Kidney tubule cell (primary cell): Measurements from ENCODE around the gene ARHGAP6.
A peak's percentile ranks its signal among the peaks of the same experiment; 100 is the strongest.
"Not testable (repeated sequence)": the region's sequence is repeated elsewhere in the genome, so short reads cannot be mapped to it uniquely, and the experiment has no call there.

Experiments used
- DNase-seq: peaks from one replicate; pipeline ENCODE4 v3.0.0-alpha.2; 2018; ENCODE audit warnings: low spot score

Gene ARHGAP6

DNA sequence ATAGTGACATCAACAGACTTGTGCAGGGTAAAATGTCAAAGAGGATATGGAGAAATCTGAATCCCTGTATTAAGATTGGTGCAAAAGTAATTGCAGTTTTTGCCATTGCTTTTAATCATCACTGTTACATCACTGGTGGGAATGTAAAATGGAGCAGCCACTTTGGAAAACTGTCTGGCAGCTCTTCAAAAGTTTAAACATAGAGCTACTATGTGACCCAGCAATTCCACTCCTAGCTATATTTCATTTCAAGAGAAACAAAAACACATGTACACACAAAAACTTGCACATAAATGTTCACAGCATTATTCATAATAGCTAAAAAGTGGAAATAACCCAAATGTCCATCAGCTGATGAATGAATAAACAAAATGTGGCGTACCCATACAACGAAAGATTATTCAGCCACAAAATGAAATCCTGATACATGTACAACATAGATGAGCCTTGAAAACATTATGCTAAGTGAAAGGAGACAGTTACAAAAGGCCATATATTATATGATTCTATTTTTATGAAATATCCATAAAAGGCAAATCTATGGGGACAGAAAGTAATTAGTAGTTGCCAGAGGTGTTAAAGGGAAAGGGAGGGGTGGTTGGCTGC is 266.1 kb downstream of the ARHGAP6 start:
- no peak for DNase-seq

DNA sequence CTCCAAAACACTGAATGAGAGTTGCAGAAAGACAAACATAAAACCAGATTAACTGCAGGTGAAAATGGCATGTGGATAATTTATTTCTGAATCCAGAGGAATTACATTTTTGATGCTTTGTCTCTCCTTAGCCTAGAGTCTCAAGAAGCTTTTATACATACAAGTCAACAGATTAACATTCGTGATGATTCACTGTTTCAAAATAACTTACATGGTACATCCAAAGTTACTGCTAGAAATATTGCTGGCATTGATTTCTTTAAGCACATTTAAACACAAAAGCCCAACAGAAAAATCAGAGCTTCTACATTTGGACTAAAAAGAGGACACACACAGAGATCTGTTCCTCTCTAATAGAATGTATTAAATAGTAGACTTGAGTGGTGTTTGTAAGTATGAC is 266.9 kb downstream of the ARHGAP6 start:
- no peak for DNase-seq

DNA sequence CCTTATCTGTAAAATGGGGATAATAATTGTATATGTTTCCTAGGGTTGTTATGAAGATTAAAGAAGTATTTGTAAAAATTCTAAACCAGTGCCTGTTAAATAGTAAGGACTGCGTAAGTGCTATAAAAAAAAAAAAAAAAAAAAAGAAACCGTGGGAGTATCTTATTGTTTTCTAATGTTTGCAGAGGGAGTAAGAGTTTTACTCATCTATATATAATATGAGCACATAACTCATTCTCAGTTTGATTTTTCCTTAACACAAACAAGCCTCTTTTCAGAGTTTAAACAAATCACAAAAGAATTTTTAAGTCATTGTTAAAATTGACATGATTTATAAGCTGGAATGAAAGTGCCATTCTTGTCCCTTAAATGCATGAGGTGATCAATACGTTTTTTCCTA is 267.6 kb downstream of the ARHGAP6 start:
- DNase-seq, result no peak

DNA sequence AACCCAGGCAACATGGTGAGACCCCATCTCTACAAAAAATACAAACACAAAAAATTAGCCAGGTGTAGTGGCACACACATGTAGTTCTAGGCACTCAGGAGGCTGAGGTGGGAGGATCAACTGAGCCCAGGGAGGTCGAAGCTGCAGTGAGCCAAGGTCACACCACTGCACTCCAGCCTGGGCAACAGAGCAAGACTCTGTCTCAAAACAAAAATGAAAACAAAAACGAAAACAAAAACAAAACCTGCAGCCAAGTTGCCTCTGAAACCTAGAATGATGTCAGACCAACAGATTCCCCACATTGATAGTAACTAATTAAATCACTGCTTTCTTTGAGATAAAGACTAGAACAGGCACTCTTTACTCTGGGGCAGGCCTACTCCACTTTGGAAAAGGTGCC is 268.0 kb downstream of the ARHGAP6 start:
- DNase-seq, result no peak

DNA sequence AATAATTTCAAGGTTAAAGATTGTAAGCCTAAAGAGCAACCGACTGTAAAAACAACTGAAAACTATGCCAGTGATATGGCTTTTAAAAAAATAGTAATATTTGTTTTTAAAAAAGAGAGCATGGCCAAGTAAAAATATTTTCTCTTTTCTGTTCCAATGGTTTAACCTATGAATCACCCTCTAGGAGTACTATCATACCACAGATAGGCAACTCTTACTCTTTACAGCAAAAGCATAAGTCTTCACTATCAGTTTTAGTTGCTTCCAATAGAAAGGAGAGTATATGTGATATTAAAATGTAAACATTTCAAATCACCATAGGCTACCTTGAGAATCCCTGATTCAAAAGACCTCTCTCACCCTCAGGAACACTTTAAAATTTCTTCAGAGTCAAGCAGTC is 269.9 kb downstream of the ARHGAP6 start:
- DNase-seq, result no peak

DNA sequence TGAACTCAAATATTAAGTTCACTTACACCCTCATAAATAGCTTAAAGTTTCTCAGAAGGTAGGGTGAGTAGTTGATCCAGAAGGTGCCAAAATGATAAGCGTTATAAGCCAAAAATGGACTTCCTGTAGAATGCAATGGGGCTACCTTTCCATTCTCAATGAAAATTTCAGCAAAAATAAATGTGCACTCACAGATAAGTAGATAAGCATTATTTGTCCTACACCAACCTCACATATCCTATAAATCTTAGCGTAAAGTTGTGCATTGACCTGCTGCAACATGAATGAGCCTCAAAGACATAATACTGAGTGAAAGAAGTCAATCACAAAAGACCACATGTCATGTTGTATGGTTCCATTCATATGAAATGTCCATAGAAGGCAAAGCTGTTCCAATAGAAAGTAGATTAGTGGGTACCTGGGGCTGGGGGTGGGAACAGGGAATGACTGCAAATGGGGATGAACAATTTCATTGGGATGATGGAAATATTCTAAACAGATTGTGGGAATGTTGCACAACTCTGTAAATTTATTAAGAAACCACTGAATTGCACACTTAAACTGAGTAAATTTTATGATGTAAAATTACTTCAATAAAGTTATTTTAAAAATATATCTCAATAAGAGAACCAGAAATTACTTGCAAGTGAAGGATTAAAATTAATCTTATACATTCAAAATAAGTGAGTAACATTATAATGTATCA is 271.6 kb downstream of the ARHGAP6 start:
- no peak for DNase-seq

DNA sequence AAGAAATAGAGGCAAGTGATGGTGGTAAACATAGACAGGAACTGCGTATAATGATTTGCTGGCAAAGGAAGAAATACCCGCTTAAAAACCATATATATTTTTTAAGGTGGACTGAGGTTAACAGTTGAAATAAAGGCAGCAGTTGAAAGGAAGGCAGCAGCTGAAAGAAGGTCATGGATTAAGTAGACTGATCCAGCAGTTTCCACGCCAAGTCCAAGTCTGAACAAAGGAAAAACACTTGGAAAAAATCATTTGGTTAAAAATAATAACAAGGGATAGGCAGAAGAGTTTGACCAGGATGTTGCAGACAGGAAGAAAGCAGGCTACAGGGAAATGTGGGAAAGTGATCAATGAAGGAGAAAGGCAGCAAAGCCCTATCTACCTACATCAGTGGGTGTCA is 278.9 kb downstream of the ARHGAP6 start:
- no peak for DNase-seq

DNA sequence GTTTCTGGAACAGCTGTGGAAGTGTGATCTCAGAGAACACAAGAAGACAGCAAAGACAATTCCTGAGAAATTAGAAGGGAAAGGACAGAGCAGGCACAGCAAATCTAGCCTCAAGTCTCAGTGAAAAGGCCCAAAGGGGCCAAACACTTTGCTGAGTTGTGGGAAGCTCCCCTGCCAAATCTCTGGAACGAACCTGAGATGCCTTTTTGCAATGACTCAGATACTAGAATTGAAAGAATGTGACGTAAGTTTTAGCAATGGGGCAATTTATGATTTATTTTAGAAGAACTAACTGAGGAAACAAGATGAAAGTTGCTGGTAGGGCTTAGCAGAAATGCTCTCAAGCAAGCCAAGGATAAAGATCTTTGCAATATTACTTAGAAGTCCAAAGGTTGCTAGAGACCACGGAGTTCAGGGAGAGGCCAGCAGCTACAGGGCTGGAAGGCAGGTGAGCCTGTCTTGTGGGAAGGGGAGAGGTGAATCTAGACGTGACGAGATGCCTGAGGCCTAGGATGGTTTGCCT is 279.7 kb downstream of the ARHGAP6 start:
- peak; percentile 53 for DNase-seq

DNA sequence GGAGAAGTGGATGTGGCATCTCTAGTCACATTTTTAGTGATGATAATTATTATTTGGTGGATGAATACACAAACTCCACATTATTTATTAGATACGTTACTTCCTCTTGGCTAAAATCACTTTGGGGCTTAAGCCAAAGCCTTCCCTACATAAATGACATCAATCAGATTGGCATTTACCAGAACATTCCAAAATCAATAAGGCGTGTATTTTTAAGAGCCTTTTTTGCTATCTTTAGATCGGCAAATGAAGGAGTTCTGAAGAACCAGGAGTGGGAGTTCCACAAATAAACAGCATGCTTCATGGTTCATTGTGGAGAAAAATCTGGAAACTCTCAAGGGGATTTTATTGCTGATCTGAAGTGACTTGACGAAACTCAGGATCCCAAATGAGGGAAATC is 282.8 kb downstream of the ARHGAP6 start:
- peak; percentile 43 for DNase-seq

DNA sequence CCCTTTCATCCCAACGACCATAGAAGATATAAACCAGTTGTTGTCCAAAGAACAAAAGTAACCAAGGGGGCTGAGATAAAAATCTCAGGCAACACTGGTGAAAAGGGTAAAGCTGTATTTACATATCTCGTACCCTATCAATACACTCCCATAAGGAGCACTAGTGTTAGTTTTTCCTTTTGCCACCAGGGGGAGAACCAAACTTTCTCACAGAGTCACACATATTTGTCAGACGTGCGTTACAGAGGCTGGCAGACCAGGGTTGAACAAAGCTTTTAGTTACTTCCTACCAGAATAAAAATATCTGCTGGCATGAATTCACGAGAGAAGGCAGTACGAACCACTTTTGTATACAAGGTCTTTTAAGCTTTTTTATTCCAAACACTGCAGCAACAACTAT is 284.3 kb downstream of the ARHGAP6 start:
- DNase-seq, result peak; percentile 61

DNA sequence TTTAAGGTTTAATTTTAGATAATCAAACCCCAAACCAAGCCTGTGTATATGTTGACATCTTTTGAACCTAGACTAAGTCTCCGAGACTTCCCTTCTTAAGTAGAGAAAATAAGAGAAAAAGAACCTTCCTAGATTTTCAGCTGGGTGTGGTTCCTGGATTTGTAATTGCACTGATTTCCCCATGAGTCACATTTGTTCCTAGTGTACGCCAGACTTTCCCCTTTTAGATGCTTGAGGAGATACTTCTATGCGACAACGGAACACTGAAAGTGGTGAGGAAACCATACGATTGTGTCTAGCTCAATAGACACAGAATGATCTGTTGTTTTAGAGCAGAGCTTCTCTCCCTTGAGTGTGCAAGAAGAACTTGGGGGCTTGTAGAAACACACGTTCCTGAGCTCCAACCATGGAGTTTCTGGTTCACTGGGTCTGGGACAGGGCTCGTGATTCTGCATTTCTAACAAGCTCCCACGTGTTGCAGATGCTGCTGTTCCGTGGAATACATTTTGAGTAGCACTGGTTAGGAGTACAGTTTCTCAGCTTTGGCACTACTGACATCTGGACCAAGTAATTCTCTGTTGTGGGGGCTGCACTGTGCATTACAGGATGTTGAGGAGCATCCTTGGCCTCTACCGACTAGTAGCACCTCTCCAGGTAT is 285.4 kb downstream of the ARHGAP6 start:
- DNase-seq, result peak; percentile 22

DNA sequence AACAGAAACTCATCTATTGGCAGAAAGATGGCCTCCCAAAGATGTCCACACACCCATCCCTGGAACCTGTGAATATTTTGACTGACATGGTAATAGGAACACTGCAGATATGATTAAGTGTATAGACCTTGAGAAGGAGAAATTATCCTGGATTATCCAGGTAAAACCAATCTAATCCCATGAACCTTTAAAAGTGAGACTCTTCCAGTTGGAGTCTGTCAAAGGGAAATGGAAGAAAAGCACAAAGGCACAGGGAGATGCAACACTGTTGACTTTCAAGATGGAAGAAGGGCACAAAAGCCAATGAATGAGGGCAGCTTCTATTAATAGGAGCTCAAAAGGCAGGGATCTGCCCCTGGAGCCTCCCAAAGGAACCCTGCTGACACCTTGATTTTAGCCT is 289.6 kb downstream of the ARHGAP6 start:
- DNase-seq, result no peak

DNA sequence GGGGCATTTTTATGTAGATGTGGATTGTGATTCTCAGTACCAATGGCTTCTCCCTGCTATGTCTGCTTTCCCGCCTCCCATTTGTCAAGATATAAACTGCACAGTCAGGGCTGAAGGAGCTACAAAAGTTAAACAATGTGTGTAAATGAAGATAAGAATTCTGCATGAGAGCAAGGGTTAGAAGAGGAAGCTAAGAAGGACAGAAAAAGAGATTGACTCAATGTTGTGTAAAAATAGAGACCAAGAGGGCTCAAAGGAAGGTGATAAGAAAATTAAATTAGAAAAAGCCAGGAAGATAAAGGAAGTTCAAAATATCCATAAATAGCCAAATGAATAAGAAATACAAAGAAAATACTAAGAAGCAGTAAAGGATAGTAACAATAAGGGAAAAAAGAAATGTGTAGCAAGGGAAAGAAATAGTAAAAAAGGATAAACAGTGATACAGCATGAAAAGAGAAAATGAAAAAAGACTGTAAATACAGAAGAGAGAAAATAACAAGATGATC is 290.1 kb downstream of the ARHGAP6 start:
- DNase-seq, result no peak

DNA sequence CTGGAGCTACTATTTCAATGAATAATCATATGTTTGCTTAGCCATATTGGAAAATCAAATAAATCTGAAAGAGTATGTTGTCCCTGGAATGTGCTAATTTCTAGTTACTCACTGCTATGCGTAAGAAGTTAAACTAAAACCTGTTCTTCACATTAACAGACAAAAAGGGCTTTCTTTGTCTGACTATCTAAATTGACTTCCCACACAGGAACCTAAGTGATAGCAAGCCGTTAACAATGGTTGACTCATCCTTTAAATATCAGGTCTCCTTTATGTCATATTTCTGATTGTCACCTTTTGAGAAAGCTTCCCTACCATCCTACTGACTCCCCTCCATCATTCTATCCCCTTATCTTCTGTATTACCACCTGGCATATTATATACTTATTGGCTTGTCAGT is 291.1 kb downstream of the ARHGAP6 start:
- DNase-seq, result peak; percentile 71

DNA sequence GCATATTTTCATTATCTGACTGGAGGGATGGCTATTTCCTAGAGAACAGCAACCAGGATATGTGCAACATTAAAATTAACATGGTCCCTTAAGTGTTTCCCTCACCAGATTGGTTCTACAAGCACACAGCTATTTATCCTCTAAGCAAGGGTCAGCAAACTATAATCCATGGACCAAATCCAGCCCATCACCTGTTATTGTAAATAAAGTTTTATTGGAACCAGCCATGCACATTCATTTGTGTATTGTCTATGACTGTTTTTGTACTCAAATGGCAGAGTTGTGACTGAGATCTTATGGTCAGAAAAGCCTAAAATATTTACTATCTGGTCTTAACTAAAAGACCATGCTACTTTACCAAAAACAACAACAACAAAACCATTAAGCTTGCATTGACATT is 294.6 kb downstream of the ARHGAP6 start:
- no peak for DNase-seq

DNA sequence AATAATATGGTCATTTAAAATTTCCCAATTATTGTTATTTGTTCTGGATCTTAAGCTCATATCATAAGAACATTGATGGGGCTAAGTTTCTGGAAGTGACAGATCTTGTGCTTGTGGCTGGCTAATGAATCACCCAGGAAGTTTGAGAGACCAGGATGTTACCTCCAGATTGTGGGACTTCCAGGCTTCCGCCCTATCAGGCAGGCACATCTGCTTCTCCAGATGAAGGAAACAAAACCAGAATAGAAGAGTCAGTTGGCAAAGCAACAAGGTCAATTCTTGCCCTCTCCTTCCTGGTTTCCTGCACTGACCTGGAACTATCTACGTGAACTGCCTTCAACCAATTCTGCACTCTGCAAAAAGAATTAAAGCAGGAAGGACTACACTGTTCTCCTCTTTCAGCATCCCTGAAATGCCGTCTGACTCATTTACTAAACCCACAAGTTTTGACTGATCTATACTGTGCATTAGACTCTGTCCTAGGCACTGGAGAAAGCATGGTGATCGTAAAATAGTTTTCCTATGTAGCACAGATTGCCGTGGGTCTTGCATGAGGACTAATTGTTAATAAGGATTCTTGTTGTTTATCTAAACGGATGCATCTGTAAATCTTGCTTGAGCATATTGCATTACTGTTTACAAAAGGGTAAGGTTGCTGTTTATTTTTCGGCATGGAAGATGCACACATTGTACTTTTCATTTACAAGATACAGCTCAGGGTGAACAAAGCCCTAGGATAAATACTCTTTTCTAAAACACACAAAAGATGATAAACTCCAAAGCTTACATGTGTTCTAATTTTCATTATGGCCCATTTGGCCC is 297.9 kb downstream of the ARHGAP6 start:
- peak; percentile 52 for DNase-seq

DNA sequence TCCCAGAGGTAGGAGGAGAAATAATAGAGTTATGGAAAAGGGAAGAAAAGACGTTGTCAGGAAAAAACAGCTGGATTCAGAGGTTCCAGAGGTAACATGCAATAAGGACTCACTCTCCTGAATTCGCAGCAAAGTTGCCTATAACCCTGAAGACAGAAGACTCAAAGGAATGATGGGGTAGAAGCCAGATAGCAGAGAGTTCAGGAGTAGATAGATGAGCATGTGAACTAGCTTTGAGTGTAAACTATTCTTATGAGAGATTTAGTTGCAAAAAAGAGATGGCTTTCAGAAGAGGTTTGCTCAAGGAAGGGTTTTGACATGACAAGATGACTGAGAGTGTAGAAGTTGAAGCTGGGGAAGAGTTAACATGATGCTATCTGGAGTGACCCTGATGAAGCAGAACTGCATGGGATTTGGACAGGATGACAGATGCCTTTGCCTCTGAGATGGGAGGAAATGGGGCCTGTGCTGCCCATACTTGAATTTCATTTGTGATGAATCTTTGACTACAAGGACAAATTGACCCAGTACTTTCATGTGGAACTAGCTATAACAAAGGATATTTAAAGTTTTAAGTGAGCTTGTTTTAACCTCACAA is 298.6 kb downstream of the ARHGAP6 start:
- DNase-seq, result no peak

DNA sequence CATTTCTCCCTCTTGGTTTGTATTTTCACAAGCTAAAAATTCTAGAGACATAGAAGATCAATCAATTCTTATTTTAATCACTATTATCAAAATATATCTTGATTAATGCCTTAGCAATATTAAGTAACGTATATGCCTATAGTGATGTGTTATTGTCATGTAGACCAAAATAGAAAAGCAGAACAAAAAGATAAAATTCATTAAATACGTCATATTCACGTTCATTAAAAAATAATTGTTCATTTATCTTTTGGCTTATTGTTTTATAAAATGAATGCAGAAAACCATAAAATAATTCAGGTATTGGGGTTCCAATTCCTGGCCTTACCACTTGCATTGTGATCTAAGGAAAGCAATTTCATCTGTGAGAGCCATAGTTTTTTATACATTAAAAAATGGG is 300.3 kb downstream of the ARHGAP6 start:
- no peak for DNase-seq

DNA sequence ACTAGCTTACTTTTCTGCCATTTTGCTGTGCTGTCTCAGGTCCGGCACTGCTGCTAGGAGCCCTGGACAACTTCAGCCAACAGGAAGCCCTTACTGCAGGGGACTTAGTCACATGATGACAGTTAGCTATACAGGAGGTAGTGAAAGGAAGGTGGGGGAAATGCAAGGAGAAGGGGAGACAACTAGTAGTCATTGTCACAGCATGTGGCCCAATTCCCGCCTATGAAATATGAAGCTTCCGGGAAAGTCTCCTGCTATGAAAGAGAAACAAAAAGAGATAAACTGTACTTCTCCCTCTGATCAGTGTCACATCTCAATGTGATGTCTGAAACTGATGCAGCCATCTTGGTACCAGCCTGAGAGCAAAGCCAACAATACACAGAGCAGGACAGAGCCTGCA is 300.9 kb downstream of the ARHGAP6 start:
- DNase-seq, result no peak

DNA sequence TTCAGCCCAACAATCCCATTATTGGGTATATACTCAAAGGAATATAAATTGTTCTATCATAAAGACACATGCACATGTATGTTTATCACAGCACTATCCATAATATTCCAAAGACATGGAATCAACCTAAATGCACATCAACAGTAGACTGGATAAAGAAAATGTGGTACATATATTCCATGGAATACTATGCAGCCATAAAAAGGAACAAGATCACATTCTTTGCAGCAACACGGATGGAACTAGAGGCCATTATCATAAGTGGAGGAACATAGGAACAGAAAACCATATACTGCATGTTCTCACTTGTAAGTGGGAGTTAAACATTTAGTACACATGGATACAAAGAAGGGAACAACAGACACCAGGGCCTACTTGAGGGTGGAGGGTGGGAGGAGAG is 301.9 kb downstream of the ARHGAP6 start:
- not testable (repeated sequence) for DNase-seq

DNA sequence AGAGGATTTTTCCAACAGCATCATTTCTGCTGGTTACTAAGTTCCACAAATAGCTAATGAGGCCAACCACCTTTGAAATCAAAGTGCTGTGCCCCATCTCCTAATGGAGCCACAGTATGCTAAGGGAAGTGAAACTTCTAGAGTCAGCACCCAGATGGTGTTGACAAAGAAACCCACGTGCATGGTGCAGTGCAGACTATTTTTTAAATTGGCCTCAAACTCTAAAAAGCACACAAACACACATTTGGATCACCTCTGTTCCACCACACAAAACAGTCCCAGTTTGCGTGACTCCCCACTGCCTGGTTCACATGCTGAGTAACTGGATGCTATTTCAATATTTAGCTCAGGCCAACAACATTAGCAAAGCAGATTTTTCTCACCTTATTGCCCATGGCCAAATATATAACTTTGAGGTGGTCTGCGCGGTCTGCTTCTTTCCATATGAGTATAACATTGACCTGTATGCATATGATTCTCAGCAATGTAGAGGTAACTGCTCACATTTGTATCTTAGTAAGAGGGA is 302.6 kb downstream of the ARHGAP6 start:
- no peak for DNase-seq

DNA sequence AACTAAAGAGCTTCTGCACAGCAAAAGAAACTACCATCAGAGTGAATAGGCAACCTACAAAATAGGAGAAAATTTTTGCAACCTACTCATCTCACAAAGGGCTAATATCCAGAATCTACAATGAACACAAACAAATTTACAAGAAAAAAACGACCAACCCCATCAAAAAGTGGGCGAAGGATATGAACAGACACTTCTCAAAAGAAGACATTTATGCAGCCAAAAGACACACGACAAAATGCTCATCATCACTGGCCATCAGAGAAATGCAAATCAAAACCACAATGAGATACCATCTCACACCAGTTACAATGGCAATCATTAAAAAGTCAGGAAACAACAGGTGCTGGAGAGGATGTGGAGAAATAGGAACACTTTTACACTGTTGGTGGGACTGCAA is 304.1 kb downstream of the ARHGAP6 start:
- DNase-seq, result not testable (repeated sequence)
